SU-DHL-6 (cell line): ENCODE measurements around the gene MMP17.

Experiments
- H2AFZ ChIP-seq: fragments of 200-600 bp; sonication (generic); 2 replicates; pipeline ENCODE4 v1.6.1; 2014; ENCODE audit warnings: low read depth, mild to moderate bottlenecking, moderate library complexity, mixed read lengths, antibody characterized with exemption, low read length; ENCODE audit not compliant: severe bottlenecking
- H3F3A ChIP-seq: fragments of 200-600 bp; shearing (Covaris generic); 2 replicates; pipeline ENCODE4 v1.6.0; 2016; ENCODE audit warnings: antibody characterized with exemption, mild to moderate bottlenecking; ENCODE audit not compliant: insufficient read depth
- H3K27ac ChIP-seq: fragments of 200-600 bp; sonication (generic); 2 replicates; pipeline ENCODE4 v1.5.1; 2016; ENCODE audit warnings: low read depth, mild to moderate bottlenecking, low read length, moderate library complexity, mixed read lengths
- H3K27me3 ChIP-seq: fragments of 200-600 bp; sonication (generic), shearing (Covaris generic); 2 replicates; pipeline ENCODE4 v1.6.0; 2014; ENCODE audit warnings: mild to moderate bottlenecking, low read length
- H3K36me3 ChIP-seq: fragments of 200-600 bp; sonication (generic); 2 replicates; pipeline ENCODE4 v1.6.1; 2014; ENCODE audit warnings: mild to moderate bottlenecking, low read length, mixed read lengths
- H3K4me2 ChIP-seq: fragments of 300-600, 200-600 bp; shearing (Covaris generic), sonication (generic); 2 replicates; pipeline ENCODE4 v1.6.0; 2014; ENCODE audit warnings: low read length, low read depth, mild to moderate bottlenecking; ENCODE audit not compliant: poor library complexity, severe bottlenecking
- H3K4me3 ChIP-seq: fragments of 200-600 bp; sonication (generic); 2 replicates; pipeline ENCODE4 v1.5.1; 2014; ENCODE audit warnings: antibody characterized with exemption, low read length, mild to moderate bottlenecking, mixed read lengths; ENCODE audit not compliant: insufficient read depth, poor library complexity, severe bottlenecking
- H3K79me2 ChIP-seq: fragments of 200-600 bp; sonication (generic); 2 replicates; pipeline ENCODE4 v1.6.1; 2014; ENCODE audit warnings: mild to moderate bottlenecking, low read length, moderate library complexity; ENCODE audit not compliant: insufficient read depth
- H3K9ac ChIP-seq: fragments of 200-600 bp; sonication (generic); 2 replicates; pipeline ENCODE4 v1.7.0; 2014; ENCODE audit warnings: mild to moderate bottlenecking, low read length
- H3K9me2 ChIP-seq: fragments of 200-600 bp; sonication (generic); replicated peaks from 2 replicates; pipeline ENCODE4 v1.6.1; 2014; ENCODE audit warnings: low read length; ENCODE audit not compliant: insufficient read depth
- H3K9me3 ChIP-seq: fragments of 200-600 bp; sonication (generic); 2 replicates; pipeline ENCODE4 v1.6.1; 2014; ENCODE audit warnings: low read length, mixed read lengths; ENCODE audit not compliant: insufficient read depth
- H4K20me1 ChIP-seq: fragments of 200-600 bp; sonication (generic); 2 replicates; pipeline ENCODE4 v1.6.1; 2014; ENCODE audit warnings: low read depth, mild to moderate bottlenecking, antibody characterized with exemption, low read length, moderate library complexity, mixed read lengths
- CTCF ChIP-seq: fragments of 200-600 bp; sonication (generic); IDR thresholded peaks from one replicate; pipeline ENCODE4 v1.5.1; 2017; ENCODE audit warnings: antibody characterized with exemption, mild to moderate bottlenecking, low read length, moderate library complexity; ENCODE audit not compliant: insufficient read depth, poor library complexity, severe bottlenecking
- EZH2phosphoT487 ChIP-seq: fragments of 200-600 bp; sonication (generic), shearing (Covaris generic); conservative IDR thresholded peaks from 2 replicates; pipeline ENCODE4 v1.6.1; 2018; ENCODE audit warnings: mild to moderate bottlenecking, antibody characterized with exemption, low read length, moderate library complexity, mixed read lengths

Gene MMP17

GRCh38 chr12:131896080-131896810 lies 68.1 kb downstream of the MMP17 start:
- H3K79me2 ChIP-seq: no peaks in the 10 kb centered on the region

GRCh38 chr12:131896811-131897270 lies 68.6 kb downstream of the MMP17 start:
- H3F3A ChIP-seq: no peaks in the 10 kb centered on the region
- H3K4me2 ChIP-seq: no peak overlapping the region
- H3K27ac ChIP-seq: no peak overlapping the region
- H3K36me3 ChIP-seq: no peaks in the 10 kb centered on the region
- no peak for TF ChIP-seq CTCF
- no peaks in the 10 kb centered on the region for H3K79me2 ChIP-seq
- H3K9ac ChIP-seq: no peak overlapping the region
- no peaks in the 10 kb centered on the region for H3K27me3 ChIP-seq
- H3K9me3 ChIP-seq: no peaks in the 10 kb centered on the region
- H3K9me2 ChIP-seq: no peaks in the 10 kb centered on the region
- H3K4me3 ChIP-seq: no peak overlapping the region
- no peaks in the 10 kb centered on the region for H4K20me1 ChIP-seq
- no peak overlapping the region for H2AFZ ChIP-seq

More at GRCh38 chr12:131896080-131896810, 68.1 kb downstream of the MMP17 start:
- Histone ChIP-seq H3K9me2 (no peaks in the 10 kb centered on the region), H3K27ac (no peak overlapping the region), H3K9me3 (no peaks in the 10 kb centered on the region), H3K27me3 (no peaks in the 10 kb centered on the region), H3F3A (no peaks in the 10 kb centered on the region), H3K36me3 (no peaks in the 10 kb centered on the region), H3K4me3 (no peak overlapping the region), H2AFZ (no peak overlapping the region), H3K4me2 (no peak overlapping the region), H4K20me1 (no peaks in the 10 kb centered on the region), H3K9ac (no peak overlapping the region)
- TF ChIP-seq CTCF (no peak), EZH2phosphoT487 (no peak)

GRCh38 chr12:131897276-131897675 lies 69.1 kb downstream of the MMP17 start:
- Histone ChIP-seq H3K79me2 (no peaks in the 10 kb centered on the region), H4K20me1 (no peaks in the 10 kb centered on the region), H2AFZ (no peak overlapping the region), H3K9me2 (no peaks in the 10 kb centered on the region), H3F3A (no peaks in the 10 kb centered on the region), H3K9ac (no peak overlapping the region), H3K9me3 (no peaks in the 10 kb centered on the region), H3K4me3 (no peak overlapping the region), H3K27me3 (no peaks in the 10 kb centered on the region), H3K27ac (no peak overlapping the region), H3K4me2 (no peak overlapping the region), H3K36me3 (no peaks in the 10 kb centered on the region)
- TF ChIP-seq EZH2phosphoT487 (no peak), CTCF (no peak)
